MCF 10A (cell line): Measurements from ENCODE around the gene KCNK4. TPM values are rescaled to one million over a fixed set of nuclear protein-coding genes. Genes with fewer than 3 reads are reported as not detected.
A peak's percentile ranks its signal among the peaks of the same experiment; 100 is the strongest.

Experiments used
- BruUV-seq: library from RNA; stranded (reverse); fragments of 400-500 nt; replicated peaks from 2 replicates; lab custom pipeline; 2021; lab: Mats Ljungman, UMichigan
- CTCF ChIA-PET: fragments of 300-600 bp; sonication (Branson Sonifier 250); formaldehyde crosslinking; extraction: SDS; loops from one replicate; lab custom pipeline; 2021; ENCODE audit warnings: antibody characterized with exemption, inconsistent platforms; lab: Yijun Ruan, JAX
- POLR2A ChIA-PET: fragments of 300-600, 350-650 bp; sonication (Branson Sonifier 250); formaldehyde crosslinking; extraction: SDS; loops from one replicate; lab custom pipeline; 2020; ENCODE audit warnings: antibody characterized with exemption, inconsistent platforms; lab: Yijun Ruan, JAX
- DNase-seq: peaks from one replicate; pipeline ENCODE4 v3.0.0-alpha.2; 2018; ENCODE audit not compliant: unreplicated experiment
- H3K27ac Mint-ChIP-seq: one replicate; pipeline ENCODE4 v1.8.0; 2022; ENCODE audit warnings: mild to moderate bottlenecking, low read depth, mixed read lengths; ENCODE audit not compliant: unreplicated experiment
- H3K27me3 Mint-ChIP-seq: one replicate; pipeline ENCODE4 v1.8.0; 2022; ENCODE audit warnings: mixed read lengths; ENCODE audit not compliant: insufficient read depth, unreplicated experiment
- H3K36me3 Mint-ChIP-seq: one replicate; pipeline ENCODE4 v1.8.0; 2022; ENCODE audit warnings: mild to moderate bottlenecking, moderate library complexity, mixed read lengths; ENCODE audit not compliant: insufficient read depth, unreplicated experiment
- H3K4me1 Mint-ChIP-seq: one replicate; pipeline ENCODE4 v1.8.0; 2022; ENCODE audit warnings: mixed read lengths; ENCODE audit not compliant: insufficient read depth, unreplicated experiment
- H3K4me3 Mint-ChIP-seq: one replicate; pipeline ENCODE4 v1.8.0; 2022; ENCODE audit warnings: mild to moderate bottlenecking, moderate library complexity, mixed read lengths; ENCODE audit not compliant: unreplicated experiment
- H3K9me3 Mint-ChIP-seq: one replicate; pipeline ENCODE4 v1.8.0; 2022; ENCODE audit warnings: mixed read lengths; ENCODE audit not compliant: unreplicated experiment
- CTCF ChIP-seq: fragments of 200-600 bp; IDR thresholded peaks from one replicate; pipeline ENCODE4 v1.8.0; 2022; ENCODE audit warnings: antibody characterized with exemption, mild to moderate bottlenecking; ENCODE audit not compliant: unreplicated experiment
- intact Hi-C: fragments of 100-400 bp; cut with micrococcal nuclease; formaldehyde crosslinking; loops from 2 replicates; pipeline ENCODE4 v1.14.1; 2022
- total RNA-seq: library from RNA; stranded (reverse); gene quantifications from 2 replicates; pipeline ENCODE4 v1.2.3, GENCODE V29; 2022

KCNK4 gene
- total RNA-seq, 1 experiment from 2014 or later = not detected

GRCh38 chr11:64276653-64277431 is 14.3 kb upstream of the KCNK4 start:
- POLR2A ChIA-PET = interaction anchor here (0.6 to 3.0 kb wide), 21 partner anchors 9 to 591 kb away, joined by 3 to 24 read pairs (median 5); partner anchors contain the start of genes ESRRA, GPR137, NUDT22 and PLCB3
- Mint-ChIP-seq H3K4me1 (peaks cover 4% of the 10 kb centered on the region), H3K27ac (peak overlapping the region; percentile 79), H3K4me3 (peak overlapping the region; percentile 14), H3K36me3 (peaks cover 49% of the 10 kb centered on the region), H3K9me3 (no peaks in the 10 kb centered on the region), H3K27me3 (no peaks in the 10 kb centered on the region)
- TF ChIP-seq CTCF = no peak
- BruUV-seq = no TSS peak
- peak; percentile 90 for DNase-seq
- CTCF ChIA-PET = interaction anchor here (0.6 to 4.5 kb wide), 6 partner anchors 26 to 676 kb away, joined by 3 to 37 read pairs (median 5); partner anchors contain the start of gene CATSPERZ
- intact Hi-C loops = no loop called here

- CTCF ChIA-PET = interaction anchor here (1.3 to 4.5 kb wide), 3 partner anchors 24 to 77 kb away, joined by 3 to 37 read pairs (median 23); partner anchors contain the start of gene CATSPERZ
- H3K27me3 Mint-ChIP-seq = no peaks in the 10 kb centered on the region
- no peak for DNase-seq
- peaks cover 4% of the 10 kb centered on the region for H3K4me1 Mint-ChIP-seq
- no peak overlapping the region for H3K27ac Mint-ChIP-seq
- POLR2A ChIA-PET = interaction anchor here (1.0 to 8.2 kb wide), 2 partner anchors 8 to 24 kb away, joined by 4 to 125 read pairs; no protein-coding TSS in a partner anchor
- H3K9me3 Mint-ChIP-seq = no peaks in the 10 kb centered on the region
- H3K4me3 Mint-ChIP-seq = no peak overlapping the region
- no TSS peak for BruUV-seq
- intact Hi-C loops = no loop called here
- TF ChIP-seq CTCF = no peak
- peaks cover 55% of the 10 kb centered on the region for H3K36me3 Mint-ChIP-seq
Measured at GRCh38 chr11:64278576-64279190, 12.4 kb upstream of the KCNK4 start.

- Mint-ChIP-seq H3K9me3 (no peaks in the 10 kb centered on the region), H3K27ac (no peak overlapping the region), H3K4me3 (no peak overlapping the region), H3K4me1 (peaks cover 10% of the 10 kb centered on the region), H3K36me3 (peaks cover 54% of the 10 kb centered on the region), H3K27me3 (no peaks in the 10 kb centered on the region)
- POLR2A ChIA-PET = interaction anchor here (0.6 to 8.2 kb wide), 7 partner anchors 12 to 249 kb away, joined by 3 to 125 read pairs (median 4); partner anchors contain the start of gene PRDX5
- TF ChIP-seq CTCF = no peak
- CTCF ChIA-PET = interaction anchor here (0.8 to 9.9 kb wide), 4 partner anchors 10 to 31 kb away, joined by 3 to 96 read pairs (median 8); partner anchors contain the start of genes CATSPERZ and PLCB3
- intact Hi-C loops = no loop called here
- DNase-seq = no peak
- no TSS peak for BruUV-seq
Measured at GRCh38 chr11:64281957-64282770, 8.9 kb upstream of the KCNK4 start.
